Tongue (tissue), 3 donors: Measurements from ENCODE around the gene ZNF354B. TPM values are rescaled to one million over a fixed set of nuclear protein-coding genes. Genes with fewer than 3 reads are reported as not detected.

ENCODE experiments used
- DNase-seq: peaks from one replicate; pipeline ENCODE4 v3.0.0-alpha.2; 2015
- small RNA-seq: library from RNA; depleted of rRNA; stranded (forward); fragments of <200 nt; gene quantifications from one replicate; pipeline ENCODE3, GENCODE V24; 2014; ENCODE audit warnings: low replicate concordance
- total RNA-seq: library from RNA; depleted of rRNA; stranded (reverse); fragments of >200 nt; gene quantifications from one replicate; pipeline ENCODE4 v1.2.3, GENCODE V29; 2014

Gene ZNF354B
- total RNA-seq, 1 donor from 2014 or later: 27.3 TPM

- DNase-seq: no peak
Measured at GRCh38 chr5:178883815-178884430, 24.2 kb downstream of the ZNF354B start.

- peak; percentile 83 for DNase-seq
Measured at GRCh38 chr5:178895615-178896571, 36.1 kb downstream of the ZNF354B start, which contains the start of gene ZFP2. Gene ZFP2 (plus strand): TSS chr5:178895913. CDS start chr5:178931314, 35,401 bp downstream.

GRCh38 chr5:178899289-178899688 lies 39.5 kb downstream of the ZNF354B start:
- no peak for DNase-seq

GRCh38 chr5:178902849-178903248 lies 43.1 kb downstream of the ZNF354B start:
- DNase-seq: no peak

GRCh38 chr5:178931846-178932760 lies 72.3 kb downstream of the ZNF354B start:
- DNase-seq: no peak

Small RNA genes lying within 50 kb of the gene (small RNA-seq; reads per million reads assigned to genes)
- gene AC126915.2 (not detected), gene AC126915.3 (not detected)

Other genes starting within 250 kb of the ZNF354B start
- 45.3 TPM for gene CLK4, start 232.9 kb upstream of the ZNF354B start, total RNA-seq
- gene ZNF354A, start 129.3 kb upstream of the ZNF354B start, total RNA-seq: 9.0 TPM
- gene ZFP2, start 36.0 kb downstream of the ZNF354B start, total RNA-seq: 2.9 TPM
- gene ZNF454, start 81.2 kb downstream of the ZNF354B start, total RNA-seq: 4.7 TPM
- gene GRM6, start 135.4 kb downstream of the ZNF354B start, total RNA-seq: not detected
- gene ZNF879, start 163.9 kb downstream of the ZNF354B start, total RNA-seq: 5.7 TPM
- 16.3 TPM for gene ZNF354C, start 200.4 kb downstream of the ZNF354B start, total RNA-seq